Body of pancreas (tissue), 4 donors: ENCODE data around the gene HBD. TPM values are rescaled to one million over a fixed set of nuclear protein-coding genes. Genes with fewer than 3 reads are reported as not detected.

Source experiments
- ATAC-seq: fragments of 150-250 bp; one replicate; pipeline ENCODE4 v1.9.1; 2016
- DNase-seq, 4 donors: peaks; one replicate each; pipeline ENCODE4 v3.0.0-alpha.2; 2019
- H3K27ac ChIP-seq, 4 donors: fragments of 200-600 bp; sonication (generic); 1 replicate in 3 of 4; 2 replicates in 1 of 4; pipeline versions ENCODE4 v1.5.1 to v1.6.1; 2016 to 2019; ENCODE audit warnings: mild to moderate bottlenecking in 1 of 4, mixed read lengths in 1 of 4, moderate library complexity in 1 of 4
- H3K27me3 ChIP-seq, 2 donors: fragments of 200-600 bp; sonication (generic); one replicate each; pipeline ENCODE4 v1.6.0; 2016; ENCODE audit warnings: mild to moderate bottlenecking in 1 of 2
- H3K36me3 ChIP-seq, 2 donors: fragments of 200-600 bp; sonication (generic); replicated peaks in 1 of 2; 2 replicates each; pipeline ENCODE4 v1.5.1; 2016; ENCODE audit warnings: low read depth in 2 of 2; ENCODE audit not compliant: insufficient read depth in 1 of 2
- H3K4me1 ChIP-seq: fragments of 200-600 bp; sonication (generic); one replicate; pipeline ENCODE4 v1.6.0; 2016
- H3K4me3 ChIP-seq, 2 donors: fragments of 200-600 bp; sonication (generic); 1 replicate in 1 of 2; 2 replicates in 1 of 2; pipeline ENCODE4 v1.5.1; 2016 to 2019
- H3K9me3 ChIP-seq, 3 donors: fragments of 200-600 bp; sonication (generic); 1 replicate in 2 of 3; 2 replicates in 1 of 3; pipeline ENCODE4 v1.5.1; 2016
- POLR2A ChIP-seq, 3 donors: fragments of 450-650 bp; IDR thresholded peaks; one replicate each; pipeline ENCODE4 v1.6.1; 2016; ENCODE audit warnings: antibody characterized with exemption in 3 of 3, mild to moderate bottlenecking in 2 of 3
- WGBS, 2 donors: methylation state at CpG; one replicate each; pipeline ENCODE4 v1.1.5; 2017; 5-methylcytosine and 5-hydroxymethylcytosine counted together
- intact Hi-C: fragments of 100-400 bp; cut with DNase I; formaldehyde crosslinking; loops from one replicate; pipeline ENCODE4 v1.15.1; 2023
- total RNA-seq, 2 donors: library from RNA; depleted of rRNA; stranded (reverse); fragments of >200 nt; gene quantifications; one replicate each; pipeline ENCODE4 v1.1.0, GENCODE V29; 2016
- TF ChIP-seq, protein P1 (sequence below), 7 experiments: fragments of 450-650 bp in 4 of 7; fragments of 200-600 bp in 3 of 7; sonication (generic) in 3 of 7; IDR thresholded peaks; one replicate each; pipeline ENCODE4 v1.5.1; 2016 to 2019; ENCODE audit warnings: antibody characterized with exemption in 7 of 7

The HBD gene
- total RNA-seq, 2 donors from 2014 or later = not detected

- 39 to 40% methylated on average over 2 of the region's 2 CpGs for WGBS, 2 donors
- Histone ChIP-seq H3K27ac (no peak overlapping the region), H3K4me3 (no peak overlapping the region), H3K36me3 (no peaks in the 10 kb centered on the region), H3K9me3 (no peaks in the 10 kb centered on the region), H3K4me1 (no peaks in the 10 kb centered on the region), H3K27me3 (no peaks in the 10 kb centered on the region)
- no peak for DNase-seq
- TF ChIP-seq, protein P1, sequence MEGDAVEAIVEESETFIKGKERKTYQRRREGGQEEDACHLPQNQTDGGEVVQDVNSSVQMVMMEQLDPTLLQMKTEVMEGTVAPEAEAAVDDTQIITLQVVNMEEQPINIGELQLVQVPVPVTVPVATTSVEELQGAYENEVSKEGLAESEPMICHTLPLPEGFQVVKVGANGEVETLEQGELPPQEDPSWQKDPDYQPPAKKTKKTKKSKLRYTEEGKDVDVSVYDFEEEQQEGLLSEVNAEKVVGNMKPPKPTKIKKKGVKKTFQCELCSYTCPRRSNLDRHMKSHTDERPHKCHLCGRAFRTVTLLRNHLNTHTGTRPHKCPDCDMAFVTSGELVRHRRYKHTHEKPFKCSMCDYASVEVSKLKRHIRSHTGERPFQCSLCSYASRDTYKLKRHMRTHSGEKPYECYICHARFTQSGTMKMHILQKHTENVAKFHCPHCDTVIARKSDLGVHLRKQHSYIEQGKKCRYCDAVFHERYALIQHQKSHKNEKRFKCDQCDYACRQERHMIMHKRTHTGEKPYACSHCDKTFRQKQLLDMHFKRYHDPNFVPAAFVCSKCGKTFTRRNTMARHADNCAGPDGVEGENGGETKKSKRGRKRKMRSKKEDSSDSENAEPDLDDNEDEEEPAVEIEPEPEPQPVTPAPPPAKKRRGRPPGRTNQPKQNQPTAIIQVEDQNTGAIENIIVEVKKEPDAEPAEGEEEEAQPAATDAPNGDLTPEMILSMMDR (IDR thresholded peaks at IDR 0.05) = no peak
- intact Hi-C loops = no loop called here
- no peak for ATAC-seq
Measured at GRCh38 chr11:5242208-5242607, 7.9 kb upstream of the HBD start.

- no peak for ATAC-seq
- H3K36me3 ChIP-seq = no peaks in the 10 kb centered on the region
- no peaks in the 10 kb centered on the region for H3K9me3 ChIP-seq
- H3K4me1 ChIP-seq = no peaks in the 10 kb centered on the region
- no peak for TF ChIP-seq POLR2A (IDR thresholded peaks at IDR 0.05)
- H3K27ac ChIP-seq = no peak overlapping the region
- no peak for DNase-seq
- H3K27me3 ChIP-seq = no peaks in the 10 kb centered on the region
- no peak overlapping the region for H3K4me3 ChIP-seq
- 42 to 47% methylated on average over 3 of the region's 3 CpGs for WGBS, 2 donors
- intact Hi-C loops = no loop called here
Measured at GRCh38 chr11:5241458-5241857, 7.2 kb upstream of the HBD start.

DNA sequence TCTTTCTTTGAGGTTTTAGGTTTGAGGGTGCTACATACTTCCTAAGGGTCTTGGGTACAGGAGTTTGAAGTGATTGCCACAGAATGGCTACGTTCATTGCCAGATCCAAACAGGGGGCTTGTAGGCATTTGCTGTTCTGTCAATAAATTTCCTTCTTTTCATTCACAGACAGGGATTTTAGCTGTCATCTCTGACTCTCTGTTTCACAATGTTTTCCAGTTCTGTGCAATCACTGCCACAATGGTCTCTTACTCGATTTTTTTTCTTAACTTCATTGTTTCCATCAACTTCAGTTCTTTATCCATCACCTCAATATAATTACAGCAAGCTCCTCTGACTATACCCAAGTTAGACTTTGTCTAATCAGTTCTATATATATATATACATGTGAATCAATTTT, 6.2 kb upstream of the HBD start:
- TF ChIP-seq, protein P1 (IDR thresholded peaks at IDR 0.05) = no peak
- TF ChIP-seq POLR2A (IDR thresholded peaks at IDR 0.05) = no peak
- H3K36me3 ChIP-seq = no peaks in the 10 kb centered on the region
- H3K9me3 ChIP-seq = no peaks in the 10 kb centered on the region
- ATAC-seq (no peak), DNase-seq (no peak)
- 33 to 39% methylated on average over 2 of the region's 2 CpGs for WGBS, 2 donors
- no peaks in the 10 kb centered on the region for H3K4me1 ChIP-seq
- H3K4me3 ChIP-seq = no peak overlapping the region
- no peaks in the 10 kb centered on the region for H3K27me3 ChIP-seq
- intact Hi-C loops = no loop called here
- H3K27ac ChIP-seq = no peak overlapping the region

DNA sequence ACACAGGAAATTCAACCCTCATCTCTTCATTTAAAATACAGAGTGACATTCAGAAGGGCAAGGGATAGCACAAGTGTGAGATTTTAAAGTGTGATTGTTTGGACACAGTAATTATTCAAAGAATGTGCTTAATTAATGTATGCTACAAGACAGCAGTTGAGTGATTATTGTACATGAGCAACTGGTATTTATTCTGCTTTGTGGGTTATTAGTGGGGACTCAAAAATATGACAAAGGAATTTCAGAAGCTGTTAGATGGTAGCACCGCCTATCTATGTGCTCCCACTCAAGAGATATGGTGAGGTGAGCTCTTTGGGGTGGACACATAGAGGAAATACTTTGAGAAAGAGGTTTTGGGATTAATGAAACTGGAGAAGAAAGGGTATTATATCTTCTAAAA, 5.8 kb upstream of the HBD start:
- Histone ChIP-seq H3K36me3 (no peaks in the 10 kb centered on the region), H3K27me3 (no peaks in the 10 kb centered on the region), H3K9me3 (no peaks in the 10 kb centered on the region), H3K27ac (no peak overlapping the region), H3K4me3 (no peak overlapping the region), H3K4me1 (no peaks in the 10 kb centered on the region)
- intact Hi-C loops = no loop called here
- 76 to 88% methylated on average over 1 of the region's 1 CpG for WGBS, 2 donors
- DNase-seq (no peak), ATAC-seq (no peak)
- TF ChIP-seq, protein P1 (IDR thresholded peaks at IDR 0.05) = no peak

DNA sequence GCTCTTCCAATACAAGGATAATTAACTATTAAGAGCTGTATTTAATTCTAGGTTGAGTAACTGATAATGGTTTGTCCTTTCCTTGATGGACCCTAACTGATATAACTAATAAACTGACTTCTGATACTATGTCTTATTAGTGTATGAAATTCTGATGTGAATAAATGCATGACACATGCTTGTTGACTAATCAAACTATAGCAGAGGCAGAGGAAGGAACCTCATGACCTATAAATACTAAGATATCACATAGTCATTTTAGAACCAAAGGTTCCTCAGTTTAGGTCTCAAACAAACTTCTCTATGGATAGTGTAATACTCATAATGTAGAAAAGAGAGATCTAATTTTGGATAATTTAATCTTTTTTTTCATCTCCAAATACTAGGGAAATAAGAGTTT, 4.8 kb upstream of the HBD start:
- Histone ChIP-seq H3K4me1 (no peaks in the 10 kb centered on the region), H3K36me3 (no peaks in the 10 kb centered on the region), H3K9me3 (no peaks in the 10 kb centered on the region), H3K4me3 (no peak overlapping the region), H3K27ac (no peak overlapping the region), H3K27me3 (no peaks in the 10 kb centered on the region)
- ATAC-seq = no peak
- DNase-seq = no peak
- TF ChIP-seq POLR2A (IDR thresholded peaks at IDR 0.05) = no peak
- TF ChIP-seq, protein P1 (IDR thresholded peaks at IDR 0.05) = no peak
- intact Hi-C loops = no loop called here
